NCI-H1105 (cell line): ENCODE measurements around the gene LHX4.

Experiments
- DNase-seq: peaks from one replicate; lab custom pipeline; 2025; lab: John Stamatoyannopoulos, UW

The LHX4 gene

DNA sequence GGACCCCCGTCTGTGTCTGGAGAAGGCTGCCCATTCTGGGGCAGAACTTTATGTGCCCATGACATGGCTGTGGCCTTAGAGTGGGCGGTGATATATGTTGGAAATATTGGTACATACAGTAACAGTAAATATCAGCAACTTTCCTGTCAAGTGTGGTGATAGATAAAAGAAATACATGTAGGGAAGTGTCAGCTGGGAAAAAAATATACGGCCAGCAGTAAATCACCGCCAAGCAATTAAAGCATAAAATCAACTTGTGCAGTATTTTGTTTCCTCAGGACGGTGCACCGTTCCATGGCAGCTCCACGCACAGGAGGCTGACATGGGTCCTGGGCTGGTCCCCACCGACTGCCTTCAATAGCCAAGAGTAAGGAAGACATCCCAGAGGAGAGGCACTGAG is 27.4 kb downstream of the LHX4 start:
- no peak for DNase-seq

DNA sequence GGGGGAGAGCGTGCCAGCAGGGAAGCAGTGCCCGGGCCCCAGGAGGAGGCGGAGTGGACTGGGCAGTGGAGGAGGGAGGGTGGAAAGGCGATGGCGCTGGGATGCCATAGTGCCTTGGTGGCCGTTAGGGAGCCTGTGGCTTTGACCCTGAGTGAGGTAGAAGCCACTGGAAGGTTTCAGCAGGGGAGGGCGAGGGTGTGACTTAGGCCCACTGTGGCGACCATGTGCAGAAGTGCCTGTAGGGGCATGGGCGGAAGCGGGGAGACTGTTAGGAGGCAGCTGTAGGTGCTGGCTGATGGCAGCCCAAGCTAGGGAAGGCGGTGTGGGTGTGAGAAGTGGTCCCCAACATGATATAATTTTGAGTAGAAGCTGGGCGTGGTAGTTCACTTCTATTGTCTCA is 28.2 kb downstream of the LHX4 start:
- DNase-seq, result no peak

DNA sequence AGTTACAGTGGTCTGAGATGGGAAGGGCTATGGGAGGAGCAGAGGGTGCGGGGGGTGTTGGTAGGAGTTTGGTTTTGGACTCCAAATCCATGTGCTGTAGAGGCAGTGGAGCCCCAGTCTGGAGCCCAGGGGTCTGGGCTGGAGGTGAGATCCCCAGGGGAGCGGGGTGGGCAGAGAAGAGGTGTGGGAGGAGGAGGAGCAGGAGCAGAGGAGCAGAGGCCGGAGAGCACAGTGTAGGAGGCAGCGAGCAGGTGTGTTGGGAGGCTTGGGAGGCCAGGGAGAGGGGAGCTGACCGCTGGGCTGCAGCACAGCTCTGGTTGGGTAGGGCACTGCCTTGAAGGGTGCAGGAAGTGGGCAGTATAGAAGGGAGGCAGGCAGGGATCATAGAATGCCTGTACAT is 28.9 kb downstream of the LHX4 start:
- no peak for DNase-seq

DNA sequence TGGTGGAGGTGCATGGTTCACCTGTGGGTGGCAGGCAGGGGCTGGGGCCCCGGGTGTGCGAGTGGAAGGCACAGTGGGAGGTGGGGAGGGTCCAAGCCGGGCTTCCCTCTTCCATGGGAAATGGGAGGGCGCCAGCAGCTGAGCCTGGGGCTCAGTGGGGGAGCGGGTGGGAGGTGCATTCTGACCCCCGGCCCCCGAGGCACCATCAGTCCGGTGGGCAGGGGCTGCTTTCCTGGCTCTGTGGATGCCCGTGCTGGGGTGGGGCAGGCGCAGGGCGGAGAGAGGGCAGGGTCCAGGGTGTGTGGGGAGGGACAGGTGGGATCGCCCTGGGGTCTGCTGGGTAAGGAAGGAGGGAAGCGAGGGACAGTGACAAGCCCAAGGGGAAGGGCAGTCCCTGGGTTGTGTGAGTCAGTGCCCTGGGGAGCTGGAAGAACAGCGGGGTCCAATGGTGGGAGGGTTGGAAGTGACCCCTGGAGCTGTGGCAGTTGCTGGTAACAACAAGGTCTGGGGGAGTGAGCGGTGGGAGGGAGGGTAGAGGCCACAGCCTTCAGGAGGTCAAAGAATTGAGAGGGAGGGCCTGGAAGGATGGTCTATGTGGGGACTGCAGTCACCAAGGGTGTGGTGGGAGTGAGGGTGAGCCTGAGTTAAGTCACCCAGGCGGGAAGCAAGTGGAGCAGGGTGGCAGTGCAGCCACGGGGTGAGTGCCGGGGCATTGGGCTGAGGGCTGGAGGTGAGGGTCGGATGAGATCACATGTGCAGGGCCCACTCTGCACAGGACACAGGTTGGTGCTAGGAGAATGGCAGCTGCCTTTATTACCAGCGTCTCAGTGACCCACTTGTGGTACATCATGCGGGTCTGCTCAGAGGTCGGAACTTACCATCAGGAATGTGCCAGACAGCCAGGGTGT is 29.6 kb downstream of the LHX4 start:
- DNase-seq, result no peak

DNA sequence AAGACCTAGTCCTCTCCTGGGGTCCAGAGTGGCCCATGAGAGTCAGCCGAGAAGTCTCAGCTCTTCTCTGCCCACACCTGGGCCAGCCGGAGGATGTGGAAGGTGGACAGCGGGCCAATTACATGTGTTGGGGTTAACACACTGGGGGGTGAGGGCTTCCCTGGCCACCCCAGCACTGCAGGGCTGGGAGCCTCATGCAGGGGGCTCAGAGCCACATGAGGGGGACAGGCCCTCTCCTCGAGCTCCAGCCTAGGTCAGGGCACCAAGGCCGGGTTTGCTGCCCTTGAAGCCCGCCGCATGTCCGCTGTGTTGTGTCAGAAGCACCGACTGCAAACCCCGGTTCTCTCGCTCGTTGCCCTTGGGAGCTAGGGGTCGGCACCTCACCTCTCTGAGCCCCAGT is 30.5 kb downstream of the LHX4 start:
- no peak for DNase-seq

DNA sequence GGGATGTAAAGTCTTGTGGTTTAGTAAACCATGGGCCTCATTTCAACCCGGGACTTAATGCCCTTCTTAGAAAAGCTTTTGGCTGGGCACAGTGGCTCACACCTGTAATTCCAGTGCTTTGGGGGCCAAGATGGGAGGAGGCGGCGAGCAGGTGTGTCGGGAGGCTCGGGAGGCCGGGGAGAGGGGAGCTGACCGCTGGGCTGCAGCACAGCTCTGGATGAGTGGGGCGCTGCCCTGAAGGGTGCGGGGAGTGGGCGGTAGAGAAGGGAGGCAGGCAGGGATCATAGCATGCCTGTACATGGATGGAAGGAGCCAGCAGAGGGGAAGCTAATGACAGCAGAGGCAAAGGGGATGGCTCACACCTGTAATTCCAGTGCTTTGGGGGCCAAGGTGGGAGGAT is 31.0 kb downstream of the LHX4 start:
- no peak for DNase-seq

DNA sequence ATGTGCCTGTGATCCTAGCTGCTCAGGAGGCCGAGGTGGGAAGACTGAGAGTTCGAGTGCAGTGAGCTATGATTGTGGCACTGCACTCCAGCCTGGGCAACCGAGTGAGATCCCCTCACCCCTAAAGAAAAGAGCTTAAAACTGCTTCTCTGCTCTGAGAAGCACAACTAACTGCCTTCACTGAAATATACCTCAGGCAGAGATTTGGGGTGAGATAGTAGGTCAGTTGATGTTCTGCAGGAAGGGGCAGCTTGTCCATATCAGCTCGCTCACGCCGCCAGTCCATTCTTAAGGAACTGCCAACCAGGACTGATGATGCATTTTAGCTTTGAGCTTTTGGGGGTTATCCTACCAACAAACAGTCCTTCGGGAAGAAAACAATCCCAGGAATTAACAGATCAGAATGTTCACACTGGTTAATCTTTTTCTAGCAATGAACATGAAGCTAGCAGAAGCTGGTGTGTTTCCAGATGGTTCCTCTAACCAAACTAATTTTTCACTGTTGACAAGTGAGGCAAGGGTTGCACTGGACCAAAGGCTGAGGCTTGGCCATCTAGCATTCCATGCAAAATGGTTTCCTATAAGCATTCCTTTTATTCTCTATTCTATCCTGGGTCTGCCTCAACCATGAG is 31.6 kb downstream of the LHX4 start:
- no peak for DNase-seq

DNA sequence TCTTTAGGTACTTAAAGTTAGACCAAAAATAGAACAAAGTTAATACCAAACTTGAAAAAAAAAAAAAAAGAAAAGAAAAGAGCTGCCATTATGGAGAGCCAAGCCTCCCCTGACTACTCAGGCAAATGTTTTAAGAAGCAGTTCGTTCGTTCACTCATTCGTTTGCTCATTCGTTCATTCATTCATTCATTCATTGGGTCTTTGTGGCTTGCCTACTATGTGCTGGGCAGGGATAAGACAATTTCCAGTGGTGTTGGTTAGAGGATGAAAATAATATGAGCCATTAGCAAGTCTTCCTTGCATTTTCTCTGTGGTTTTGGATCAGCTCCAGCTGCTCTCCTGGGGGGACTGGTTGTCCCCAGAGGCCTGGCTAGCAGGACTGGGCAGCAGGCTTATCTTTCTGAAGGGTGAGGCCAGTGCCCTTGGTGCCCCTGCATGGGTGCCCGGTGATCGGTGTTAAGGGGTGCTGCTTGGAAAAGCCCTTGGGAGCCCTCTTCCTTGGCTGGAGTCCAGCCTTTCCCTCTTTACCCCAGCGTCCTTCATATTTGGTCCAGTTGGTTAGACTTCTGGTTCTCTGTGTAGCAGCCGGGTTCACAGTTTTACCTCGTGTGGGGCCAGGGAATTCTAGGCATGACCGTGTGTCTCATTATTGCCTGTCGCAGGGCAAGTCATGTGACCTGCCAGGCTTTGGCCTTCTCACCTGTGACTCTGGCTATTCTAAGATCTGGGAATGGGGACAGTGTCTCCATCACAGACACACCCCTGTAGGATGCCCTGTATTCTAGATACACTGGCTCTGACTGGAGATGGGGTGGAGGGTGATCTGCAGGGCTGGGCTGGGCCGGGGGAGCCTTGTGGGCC is 32.8 kb downstream of the LHX4 start:
- no peak for DNase-seq

DNA sequence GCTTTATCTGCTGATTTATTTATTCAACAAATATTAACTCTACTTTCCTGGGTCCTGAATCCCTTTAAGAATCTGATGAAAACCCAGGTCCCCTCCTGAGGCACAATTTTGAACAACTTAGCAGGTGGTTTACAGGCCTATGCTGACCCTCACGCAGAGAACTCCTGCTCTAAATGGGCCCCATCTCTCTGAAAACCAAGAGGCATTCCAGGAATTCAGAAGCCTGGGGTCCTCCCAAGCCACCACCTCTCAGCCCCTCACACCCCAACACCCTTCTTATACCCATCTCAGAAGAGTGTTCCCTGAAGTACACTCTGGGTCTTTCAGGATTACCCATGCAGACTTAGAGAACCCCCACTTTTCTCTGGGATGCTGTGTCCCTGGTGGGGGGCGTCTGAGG is 34.5 kb downstream of the LHX4 start:
- DNase-seq, result no peak

DNA sequence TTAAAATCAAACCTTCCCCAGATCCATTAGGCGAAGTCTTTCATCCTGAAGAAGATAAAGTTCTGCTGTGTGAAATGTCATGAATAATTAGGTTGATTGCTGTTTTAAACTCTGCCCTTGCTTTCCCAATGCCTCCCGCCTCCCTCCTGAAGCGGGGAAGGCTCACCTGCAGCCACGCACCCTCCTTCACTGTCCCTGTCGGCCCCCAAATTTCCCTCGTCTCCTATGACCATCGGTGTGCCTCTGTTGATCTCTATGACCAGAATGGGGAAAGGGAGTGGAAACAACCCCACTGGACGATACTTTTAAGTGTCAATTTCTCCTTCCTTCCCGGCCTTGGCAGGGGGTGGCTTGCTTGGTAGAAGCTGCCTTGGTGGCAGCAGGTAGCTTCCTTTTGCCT is 35.1 kb downstream of the LHX4 start:
- DNase-seq, result no peak

DNA sequence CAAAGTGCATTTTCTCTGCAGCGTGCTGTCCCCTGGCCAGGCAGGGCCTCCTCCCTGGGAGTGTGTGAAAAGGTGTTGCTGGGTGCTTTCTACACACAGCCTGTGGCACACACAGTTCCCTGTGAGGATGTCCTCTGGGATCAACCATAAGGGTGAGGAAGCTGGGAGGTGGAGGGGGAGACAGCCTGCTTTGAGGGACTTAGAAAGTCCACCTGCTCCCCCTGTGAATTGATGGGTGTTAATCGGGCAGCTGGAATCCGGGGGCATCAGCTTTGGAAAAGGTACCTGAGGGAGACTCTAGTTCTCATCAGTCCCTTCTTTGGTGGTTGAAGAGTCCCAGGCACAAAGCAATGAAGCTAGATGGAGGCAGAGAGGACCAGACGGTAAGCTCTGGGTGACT is 35.8 kb downstream of the LHX4 start:
- DNase-seq, result no peak

DNA sequence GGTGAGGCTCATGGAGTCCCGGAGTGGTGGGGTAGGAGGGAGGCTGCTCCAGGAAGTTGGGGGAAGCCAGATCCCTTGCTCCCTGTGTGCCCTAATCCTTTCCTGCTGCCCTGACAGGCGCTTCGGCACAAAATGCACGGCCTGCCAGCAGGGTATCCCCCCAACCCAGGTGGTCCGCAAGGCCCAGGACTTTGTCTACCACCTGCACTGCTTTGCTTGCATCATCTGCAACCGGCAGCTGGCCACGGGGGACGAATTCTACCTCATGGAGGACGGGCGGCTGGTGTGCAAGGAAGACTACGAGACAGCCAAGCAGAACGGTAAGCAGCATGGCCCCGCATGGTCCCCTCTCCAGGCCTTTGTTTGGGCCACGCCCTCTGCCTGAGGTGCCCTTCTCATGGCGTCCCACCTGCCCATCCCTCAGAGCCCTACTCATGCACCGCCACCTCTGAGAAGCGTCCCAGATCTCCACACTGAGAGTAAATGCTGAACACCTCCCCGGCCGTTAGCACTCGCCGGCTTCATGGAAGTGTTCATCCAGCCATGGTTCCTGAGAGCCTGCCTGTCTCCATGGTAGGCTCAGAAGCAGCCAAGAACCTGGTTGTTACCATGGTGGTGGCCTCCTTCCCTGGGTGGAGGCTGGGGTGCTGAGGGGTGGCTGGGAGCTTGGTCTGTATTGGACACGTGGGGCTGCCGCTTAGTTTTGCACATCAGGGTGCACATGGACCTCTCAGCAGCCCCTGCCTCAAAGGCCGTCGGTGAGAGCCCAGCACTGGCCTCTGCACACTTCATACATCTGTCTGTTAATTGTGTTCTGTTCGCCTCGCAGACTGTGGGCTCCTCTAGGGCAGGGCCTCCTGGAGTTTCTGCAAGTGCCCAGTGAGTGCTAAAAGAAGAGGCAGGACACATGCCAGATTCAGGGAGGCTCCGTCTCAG is 36.5 kb downstream of the LHX4 start:
- no peak for DNase-seq

DNA sequence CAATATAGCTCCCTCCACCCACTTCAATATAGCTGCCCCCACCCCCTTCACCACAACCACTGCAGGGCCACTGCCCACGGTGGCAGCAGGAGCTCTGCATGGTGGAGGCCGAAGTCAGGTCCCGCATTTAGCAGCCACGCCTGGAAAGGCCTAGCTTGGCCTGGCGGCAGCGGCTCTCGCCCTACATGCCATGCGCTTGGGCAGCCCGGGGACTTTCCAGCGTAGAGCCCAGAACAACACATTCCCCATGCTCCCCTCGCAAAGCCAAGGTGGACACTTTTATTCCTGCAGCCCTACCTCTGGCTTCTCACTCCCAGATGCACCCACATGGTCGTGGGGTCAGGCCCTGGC is 37.1 kb downstream of the LHX4 start:
- no peak for DNase-seq

DNA sequence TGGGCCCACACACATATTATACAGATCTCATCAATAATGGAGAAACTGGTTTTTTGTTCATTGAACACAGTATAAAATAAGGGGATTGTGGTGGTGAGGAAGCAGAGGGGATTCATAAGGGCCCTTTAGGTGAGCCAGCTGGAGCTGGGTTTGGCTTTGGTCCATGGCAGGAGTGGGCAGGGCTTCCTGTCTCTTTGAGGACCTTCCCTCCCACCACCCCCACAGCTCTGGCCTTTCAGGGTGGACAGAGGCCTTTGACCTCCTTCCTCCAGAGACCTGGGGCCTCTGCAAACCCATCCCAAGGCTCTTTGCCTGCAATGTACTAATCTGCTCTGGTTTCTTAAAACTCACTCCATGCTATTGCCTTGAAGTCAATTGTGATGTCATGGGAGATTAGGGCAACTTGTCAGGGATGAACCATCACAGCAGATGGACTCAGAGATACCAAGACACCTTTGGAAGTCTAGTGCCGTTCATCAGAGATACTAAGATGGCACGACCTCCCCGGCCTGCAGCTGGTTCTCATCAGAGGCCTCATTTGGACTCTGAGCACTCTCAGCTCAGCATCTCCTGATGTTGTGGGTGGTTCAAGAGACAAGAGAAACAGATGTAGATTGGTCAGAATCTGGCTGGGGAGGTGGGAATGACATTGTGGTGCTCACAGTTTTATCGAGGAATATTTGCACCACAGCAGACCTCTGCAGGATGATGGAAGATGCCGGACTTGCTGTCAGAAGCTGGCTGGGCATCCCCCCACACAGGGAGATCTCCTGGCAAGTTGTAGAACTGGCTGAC is 37.9 kb downstream of the LHX4 start:
- DNase-seq, result no peak

DNA sequence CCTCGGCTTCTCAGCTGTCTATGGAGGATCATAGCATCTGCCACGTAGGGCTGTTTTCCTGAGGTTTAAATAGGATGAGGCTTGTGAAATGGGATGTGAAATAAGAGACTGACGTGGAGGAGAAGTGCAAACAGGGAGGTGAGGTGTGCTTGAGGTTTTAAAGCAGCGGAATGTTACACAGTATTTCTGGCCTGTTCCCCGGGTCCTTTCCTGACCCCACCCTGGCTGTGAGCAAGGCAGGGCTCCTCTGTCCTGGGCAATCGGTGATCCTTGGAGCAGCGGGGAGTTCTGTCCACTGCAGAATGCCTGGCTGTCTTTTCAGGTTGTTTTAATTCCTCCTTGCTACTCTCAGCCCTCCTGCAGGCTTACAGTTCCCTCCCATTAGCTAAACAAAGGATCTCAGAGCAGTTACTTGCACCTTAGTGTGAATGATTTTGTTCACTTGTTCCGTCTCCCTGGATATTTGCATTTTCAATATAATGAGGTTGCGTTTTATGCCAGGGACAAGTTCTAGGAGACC is 38.6 kb downstream of the LHX4 start:
- no peak for DNase-seq

DNA sequence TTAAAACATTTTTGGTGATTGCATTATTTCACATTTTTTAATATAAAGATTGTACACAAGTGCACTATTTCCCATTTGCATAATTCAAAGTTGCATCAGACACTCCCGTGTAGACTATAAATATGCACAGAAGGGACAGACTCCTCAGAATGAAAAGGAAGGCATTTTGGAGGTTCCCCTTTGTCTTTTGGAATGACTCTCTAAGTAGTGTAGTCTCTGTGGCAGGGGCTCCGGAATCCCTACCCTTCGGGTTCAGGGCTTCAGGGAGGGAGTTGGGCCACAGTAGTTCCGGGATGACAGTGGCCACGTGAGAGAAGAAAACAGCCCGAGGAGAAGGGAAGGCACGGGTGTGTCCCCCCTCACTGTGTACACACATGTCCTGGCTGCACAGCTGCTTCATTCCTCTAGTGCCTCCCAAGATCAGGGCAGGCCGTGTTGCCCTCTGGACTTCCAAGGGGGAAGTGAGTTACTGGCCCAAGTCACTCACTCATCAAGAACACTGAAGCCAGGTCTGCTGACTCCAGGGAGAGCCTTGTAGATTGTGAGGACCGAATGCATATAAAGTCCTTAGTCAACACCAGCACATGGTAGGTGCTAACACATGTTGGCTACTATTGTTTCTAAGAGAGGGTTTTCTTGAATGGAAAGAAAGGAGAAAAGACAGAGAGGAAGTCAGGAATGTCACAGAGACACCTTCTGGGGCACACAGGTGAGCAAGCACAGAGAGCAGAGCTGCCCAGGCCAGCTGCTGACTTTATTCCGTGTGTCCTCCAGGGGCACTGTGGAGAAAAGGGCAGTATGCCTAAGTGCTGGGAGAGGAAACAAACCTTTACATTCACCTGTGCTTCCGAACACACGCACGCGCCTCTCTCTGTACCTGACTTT is 39.8 kb downstream of the LHX4 start:
- DNase-seq, result no peak

DNA sequence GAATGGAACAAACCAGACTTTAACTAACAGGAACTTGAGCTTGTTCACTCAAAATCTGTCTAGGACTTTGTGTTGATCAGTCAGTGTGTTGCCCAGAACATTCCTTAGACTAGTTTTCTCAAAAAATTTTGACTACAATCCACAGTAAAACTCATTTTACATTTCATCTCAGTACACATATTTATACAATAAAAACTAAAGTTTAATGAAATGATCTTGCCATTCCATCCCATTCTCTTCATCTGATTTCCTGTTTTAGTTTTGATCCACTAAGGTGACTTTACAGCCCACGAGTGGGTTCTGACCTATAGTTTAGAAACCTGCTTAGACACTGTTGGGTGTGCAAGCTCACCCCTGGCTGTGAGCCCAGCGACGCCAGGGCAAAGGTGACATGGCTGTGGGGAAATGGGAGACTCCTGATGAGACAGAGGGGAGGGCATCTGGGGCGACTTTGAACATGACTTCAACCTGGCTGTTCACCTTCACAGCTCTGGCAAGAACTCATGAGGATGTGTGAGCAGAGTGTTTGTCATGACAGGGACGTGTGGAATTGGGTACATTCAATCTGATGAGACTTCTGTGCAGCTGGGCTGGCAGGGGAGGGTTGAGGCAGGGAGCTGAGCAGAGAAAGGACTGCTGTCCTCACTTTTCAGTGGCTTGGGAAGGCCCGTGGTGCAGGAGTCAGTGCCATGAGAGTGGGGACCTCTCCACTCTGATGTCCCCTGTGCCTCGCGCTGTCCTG is 40.6 kb downstream of the LHX4 start:
- DNase-seq, result no peak

DNA sequence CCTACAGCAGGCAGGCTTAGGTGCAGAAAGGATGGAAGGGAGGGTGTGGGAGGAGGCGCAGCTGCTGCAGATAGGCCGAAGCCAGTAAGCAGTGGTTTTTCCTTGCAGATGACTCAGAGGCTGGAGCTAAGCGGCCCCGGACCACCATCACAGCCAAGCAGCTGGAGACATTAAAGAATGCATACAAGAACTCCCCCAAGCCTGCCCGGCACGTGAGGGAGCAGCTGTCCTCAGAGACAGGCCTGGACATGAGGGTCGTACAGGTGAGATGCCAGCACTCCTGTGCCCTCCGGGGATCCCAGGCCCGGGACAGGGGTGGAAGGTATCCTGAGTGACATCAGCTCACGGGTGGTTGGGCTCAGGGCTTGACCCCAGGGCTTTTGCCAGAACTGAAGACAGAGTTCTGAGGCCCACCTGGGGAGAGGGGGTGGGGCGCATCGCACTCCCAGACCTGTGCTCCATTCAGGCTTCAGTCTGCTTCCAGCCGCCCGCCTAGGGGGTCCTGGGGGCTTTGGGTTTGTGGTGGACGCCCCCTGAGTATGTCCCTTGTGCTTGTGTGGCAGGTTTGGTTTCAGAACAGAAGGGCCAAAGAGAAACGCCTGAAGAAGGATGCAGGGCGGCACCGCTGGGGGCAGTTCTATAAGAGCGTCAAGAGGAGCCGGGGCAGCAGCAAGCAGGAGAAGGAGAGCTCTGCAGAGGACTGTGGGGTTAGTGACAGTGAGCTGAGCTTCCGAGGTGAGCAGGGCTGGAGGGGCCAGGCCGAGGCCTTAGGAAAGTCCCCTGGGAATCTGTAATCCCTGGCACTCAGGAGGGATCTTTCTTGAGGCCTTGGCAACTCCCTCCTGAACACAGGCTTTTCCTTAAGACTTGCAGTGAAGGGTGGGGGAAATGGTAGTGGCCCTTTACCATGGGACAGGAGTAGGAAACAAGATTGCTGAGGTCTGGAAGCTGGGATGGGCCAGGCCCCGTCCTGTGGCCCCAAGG is 41.5 kb downstream of the LHX4 start:
- DNase-seq, result no peak
